ENCODE data around the gene IFFO2.

Gene IFFO2

GRCh38 chr1:18921516-18922251 is 34.8 kb downstream of the IFFO2 start:
- Histone ChIP-seq H3K4me1 (no peaks in the 10 kb centered on the region), H3K36me3 (replicated peaks) (no peaks in the 10 kb centered on the region), H3K27me3 (ENCODE audit: low read depth) (no peaks in the 10 kb centered on the region), H3K4me3 (no peak overlapping the region), H3K9me3 (no peaks in the 10 kb centered on the region)
- no peak for DNase-seq (ENCODE audit: low spot score in 2 of 2)
- in situ Hi-C loops (cut with MboI; ENCODE audit: low sequenced_read_pairs) = no loop called here

GRCh38 chr1:18920931-18921330 is 35.5 kb downstream of the IFFO2 start:
- Histone ChIP-seq H3K36me3 (replicated peaks) (no peaks in the 10 kb centered on the region), H3K27me3 (ENCODE audit: low read depth) (no peaks in the 10 kb centered on the region), H3K4me3 (no peak overlapping the region), H3K4me1 (no peaks in the 10 kb centered on the region), H3K9me3 (no peaks in the 10 kb centered on the region)
- in situ Hi-C loops (cut with MboI; ENCODE audit: low sequenced_read_pairs) = no loop called here
- no peak for DNase-seq (ENCODE audit: low spot score in 2 of 2)

GRCh38 chr1:18919956-18920355 is 36.5 kb downstream of the IFFO2 start:
- no peaks in the 10 kb centered on the region for H3K9me3 ChIP-seq
- in situ Hi-C loops (cut with MboI; ENCODE audit: low sequenced_read_pairs) = no loop called here
- no peak overlapping the region for H3K4me3 ChIP-seq
- no peaks in the 10 kb centered on the region for H3K36me3 ChIP-seq (replicated peaks)
- no peak for DNase-seq (ENCODE audit: low spot score in 2 of 2)
- no peaks in the 10 kb centered on the region for H3K27me3 ChIP-seq (ENCODE audit: low read depth)
- H3K4me1 ChIP-seq = no peaks in the 10 kb centered on the region

GRCh38 chr1:18919197-18919905 is 37.1 kb downstream of the IFFO2 start:
- Histone ChIP-seq H3K4me1 (no peaks in the 10 kb centered on the region), H3K27me3 (ENCODE audit: low read depth) (no peaks in the 10 kb centered on the region), H3K36me3 (replicated peaks) (no peaks in the 10 kb centered on the region), H3K4me3 (no peak overlapping the region), H3K9me3 (no peaks in the 10 kb centered on the region)
- DNase-seq (ENCODE audit: low spot score in 2 of 2) = no peak
- in situ Hi-C loops (cut with MboI; ENCODE audit: low sequenced_read_pairs) = no loop called here

GRCh38 chr1:18918417-18918816 is 38.1 kb downstream of the IFFO2 start:
- in situ Hi-C loops (cut with MboI; ENCODE audit: low sequenced_read_pairs) = no loop called here
- Histone ChIP-seq H3K9me3 (no peaks in the 10 kb centered on the region), H3K4me1 (no peaks in the 10 kb centered on the region), H3K36me3 (replicated peaks) (no peaks in the 10 kb centered on the region), H3K4me3 (no peak overlapping the region), H3K27me3 (ENCODE audit: low read depth) (no peaks in the 10 kb centered on the region)
- DNase-seq (ENCODE audit: low spot score in 2 of 2) = no peak

DNA sequence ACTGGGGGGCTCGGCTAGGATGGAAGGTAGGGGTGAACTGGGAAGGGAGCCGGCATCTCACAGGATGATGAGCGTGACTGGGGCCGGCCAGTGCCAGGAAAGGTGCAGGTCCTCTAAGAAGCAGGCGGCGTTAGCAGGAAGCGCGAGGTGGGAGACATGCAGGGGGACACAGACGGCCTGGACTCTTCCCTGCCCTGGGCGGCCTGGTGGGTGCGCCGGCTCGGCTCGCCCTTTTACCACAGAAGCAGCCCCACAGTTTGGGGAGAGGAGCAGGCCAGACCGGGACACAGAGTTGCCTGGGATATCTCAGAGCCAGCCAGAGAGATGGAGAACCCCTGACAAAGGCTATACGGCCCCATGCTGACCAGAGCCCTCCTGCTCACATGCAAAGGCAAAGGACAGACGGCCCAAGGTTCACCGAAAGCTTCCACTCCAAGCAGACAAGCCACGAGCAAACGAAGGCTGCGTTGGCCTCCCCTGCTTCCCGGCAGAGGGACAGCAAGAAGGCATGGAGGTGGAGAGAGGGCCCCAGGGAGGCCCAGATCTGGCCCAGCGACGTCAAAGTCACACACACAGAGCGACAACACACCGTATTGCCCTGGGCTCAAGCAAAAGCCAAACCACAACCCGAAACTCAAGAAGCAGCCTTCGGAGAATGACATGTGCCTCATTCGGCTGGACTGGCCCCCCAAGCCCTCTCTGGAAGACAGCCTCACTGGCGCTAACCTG is 39.2 kb downstream of the IFFO2 start:
- in situ Hi-C loops (cut with MboI; ENCODE audit: low sequenced_read_pairs) = no loop called here
- Histone ChIP-seq H3K27me3 (ENCODE audit: low read depth) (no peaks in the 10 kb centered on the region), H3K9me3 (no peaks in the 10 kb centered on the region), H3K4me3 (no peak overlapping the region), H3K36me3 (replicated peaks) (no peaks in the 10 kb centered on the region), H3K4me1 (no peaks in the 10 kb centered on the region)
- DNase-seq (ENCODE audit: low spot score in 2 of 2) = no peak

- H3K4me1 ChIP-seq = no peaks in the 10 kb centered on the region
- H3K36me3 ChIP-seq (replicated peaks) = no peaks in the 10 kb centered on the region
- in situ Hi-C loops (cut with MboI; ENCODE audit: low sequenced_read_pairs) = no loop called here
- H3K4me3 ChIP-seq = no peak overlapping the region
- DNase-seq (ENCODE audit: low spot score in 2 of 2) = no peak
- no peaks in the 10 kb centered on the region for H3K27me3 ChIP-seq (ENCODE audit: low read depth)
- no peaks in the 10 kb centered on the region for H3K9me3 ChIP-seq
Observed at GRCh38 chr1:18915341-18915740, 41.1 kb downstream of the IFFO2 start.

DNA sequence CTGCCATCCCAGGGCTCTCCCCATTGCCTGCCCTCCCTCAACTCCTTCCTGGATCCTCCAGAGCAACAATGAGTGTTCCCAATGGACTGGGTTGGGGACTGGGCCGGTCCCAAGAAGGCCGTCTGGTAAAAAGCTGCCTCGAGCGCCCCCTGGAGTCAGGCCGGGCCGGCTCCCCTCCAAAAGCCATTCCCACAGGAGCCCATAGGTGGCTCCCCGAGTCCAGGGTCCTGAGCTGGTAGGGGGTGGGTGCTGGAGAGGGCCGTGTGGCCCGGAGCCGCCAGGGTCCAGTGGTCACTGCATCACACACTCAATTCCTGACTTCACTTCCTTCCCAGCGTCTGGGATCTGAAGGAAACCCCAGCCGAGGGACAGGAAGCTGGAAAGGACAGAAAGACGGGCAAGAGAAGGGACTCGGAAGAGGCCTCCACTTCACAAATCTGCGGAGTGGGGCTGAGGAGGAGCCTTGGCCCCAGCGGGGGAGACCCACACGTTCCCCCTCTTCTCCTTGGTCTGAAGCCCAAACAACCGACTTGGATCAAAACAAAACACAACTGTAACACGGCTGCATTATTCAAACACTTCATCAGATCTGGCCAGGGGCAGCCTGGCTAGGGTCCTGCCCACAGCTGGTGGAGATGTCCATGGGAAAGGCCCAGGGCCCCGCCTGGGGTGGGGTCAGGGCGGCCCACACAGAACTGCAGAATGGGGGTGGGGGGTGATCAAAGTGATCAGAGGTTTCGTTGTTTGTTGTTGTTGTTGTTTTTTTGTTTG is 43.2 kb downstream of the IFFO2 start:
- peak; percentile 34 to 89 for DNase-seq (ENCODE audit: low spot score in 2 of 2)
- Histone ChIP-seq H3K36me3 (replicated peaks) (no peaks in the 10 kb centered on the region; the same call in 1 of the 2 replicates), H3K4me3 (no peak overlapping the region), H3K27me3 (ENCODE audit: low read depth) (no peaks in the 10 kb centered on the region), H3K9me3 (no peaks in the 10 kb centered on the region), H3K4me1 (no peaks in the 10 kb centered on the region)
- in situ Hi-C loops (cut with MboI; ENCODE audit: low sequenced_read_pairs) = no loop called here

GRCh38 chr1:18912550-18912949 is 43.9 kb downstream of the IFFO2 start:
- in situ Hi-C loops (cut with MboI; ENCODE audit: low sequenced_read_pairs) = no loop called here
- Histone ChIP-seq H3K4me1 (no peaks in the 10 kb centered on the region), H3K4me3 (no peak overlapping the region), H3K36me3 (replicated peaks) (no peaks in the 10 kb centered on the region; the same call in 1 of the 2 replicates), H3K27me3 (ENCODE audit: low read depth) (no peaks in the 10 kb centered on the region), H3K9me3 (no peaks in the 10 kb centered on the region)
- no peak for DNase-seq (ENCODE audit: low spot score in 2 of 2)

DNA sequence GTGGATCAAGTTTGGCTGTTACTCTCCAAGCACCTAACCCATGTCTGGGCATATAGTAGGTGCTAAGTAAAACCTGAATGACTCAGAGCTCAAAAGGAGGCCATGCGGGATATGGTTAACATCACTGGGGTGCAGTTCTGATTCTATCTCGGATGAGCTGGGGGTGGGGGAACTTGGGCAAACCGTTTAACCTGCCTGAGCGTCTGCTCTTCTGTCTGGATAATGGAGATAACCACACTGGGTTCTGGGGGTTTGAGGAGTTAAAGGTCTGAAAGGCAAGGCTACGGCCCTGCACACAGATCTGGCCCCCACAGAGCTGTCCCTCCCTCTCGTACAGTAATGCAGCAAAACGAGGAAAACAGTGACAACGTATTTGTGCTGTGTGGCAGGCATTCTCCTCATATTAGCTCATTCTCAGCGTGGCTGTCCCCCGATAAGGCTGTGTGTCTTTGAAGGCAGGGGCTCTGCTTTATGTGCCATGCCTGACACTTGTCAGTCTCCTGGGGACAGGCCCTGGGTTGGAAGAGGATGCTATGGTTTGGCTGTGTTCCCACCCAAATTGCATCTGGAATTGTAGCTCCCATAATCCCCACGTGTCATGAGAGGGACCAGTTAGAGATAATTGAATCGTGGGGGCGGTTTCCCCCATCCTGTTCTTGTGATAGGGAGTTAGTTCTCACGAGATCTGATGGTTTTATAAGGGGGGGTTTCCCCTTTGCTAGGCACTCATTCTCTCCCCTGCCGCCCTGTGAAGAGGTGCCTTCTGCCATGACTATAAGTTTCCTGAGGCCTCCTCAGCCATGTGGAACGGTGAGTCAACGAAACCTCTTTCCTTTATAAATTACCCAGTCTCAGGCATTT is 47.3 kb downstream of the IFFO2 start:
- Histone ChIP-seq H3K9me3 (no peaks in the 10 kb centered on the region), H3K27me3 (ENCODE audit: low read depth) (no peaks in the 10 kb centered on the region), H3K4me1 (no peaks in the 10 kb centered on the region), H3K36me3 (replicated peaks) (no peaks in the 10 kb centered on the region; the same call in 1 of the 2 replicates), H3K4me3 (no peak overlapping the region)
- no peak for DNase-seq (ENCODE audit: low spot score in 2 of 2)
- in situ Hi-C loops (cut with MboI; ENCODE audit: low sequenced_read_pairs) = no loop called here

GRCh38 chr1:18907917-18908845 is 48.3 kb downstream of the IFFO2 start:
- H3K4me1 ChIP-seq = peaks cover 4% of the 10 kb centered on the region
- in situ Hi-C loops (cut with MboI; ENCODE audit: low sequenced_read_pairs) = no loop called here
- H3K4me3 ChIP-seq = no peak overlapping the region
- no peaks in the 10 kb centered on the region for H3K9me3 ChIP-seq
- no peak for DNase-seq (ENCODE audit: low spot score in 2 of 2)
- no peaks in the 10 kb centered on the region for H3K27me3 ChIP-seq (ENCODE audit: low read depth)
- no peaks in the 10 kb centered on the region; the same call in 1 of the 2 replicates for H3K36me3 ChIP-seq (replicated peaks)

All from HAP-1 (cell line).